ENCODE measurements around the gene EIF1B.

EIF1B gene

GRCh38 chr3:40309925-40310695 is 603 bp downstream of the EIF1B start:
- peak; percentile 22 to 43 for DNase-seq

- no peak for DNase-seq
Measured at GRCh38 chr3:40310705-40311104, 1.2 kb downstream of the EIF1B start.

DNA sequence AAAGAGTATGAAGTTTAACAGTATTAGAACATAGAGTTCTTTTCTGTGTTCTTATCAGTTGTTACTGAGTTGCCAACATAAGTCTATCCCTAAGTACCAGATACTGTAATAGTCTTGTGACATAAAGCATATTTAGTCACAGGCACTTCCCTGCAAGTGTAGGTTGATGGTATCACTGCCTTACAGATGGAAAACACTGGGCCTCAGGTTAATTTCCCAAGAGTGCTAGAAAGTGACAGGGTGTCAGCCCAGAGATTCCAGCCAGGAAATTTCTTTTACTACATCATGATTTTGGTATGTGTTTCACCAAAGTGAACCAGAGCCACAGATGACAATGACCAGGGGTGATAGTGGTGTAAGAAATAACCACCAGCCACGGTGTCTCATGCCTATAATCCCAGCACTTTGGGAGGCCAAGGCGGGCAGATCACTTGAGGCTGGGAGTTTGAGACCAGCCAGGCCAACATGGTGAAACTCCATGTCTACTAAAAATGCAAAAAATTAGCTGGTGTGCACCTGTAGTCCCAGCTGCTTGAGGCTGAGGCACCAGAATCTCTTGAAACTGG is 3.2 kb downstream of the EIF1B start:
- DNase-seq, result no peak

DNA sequence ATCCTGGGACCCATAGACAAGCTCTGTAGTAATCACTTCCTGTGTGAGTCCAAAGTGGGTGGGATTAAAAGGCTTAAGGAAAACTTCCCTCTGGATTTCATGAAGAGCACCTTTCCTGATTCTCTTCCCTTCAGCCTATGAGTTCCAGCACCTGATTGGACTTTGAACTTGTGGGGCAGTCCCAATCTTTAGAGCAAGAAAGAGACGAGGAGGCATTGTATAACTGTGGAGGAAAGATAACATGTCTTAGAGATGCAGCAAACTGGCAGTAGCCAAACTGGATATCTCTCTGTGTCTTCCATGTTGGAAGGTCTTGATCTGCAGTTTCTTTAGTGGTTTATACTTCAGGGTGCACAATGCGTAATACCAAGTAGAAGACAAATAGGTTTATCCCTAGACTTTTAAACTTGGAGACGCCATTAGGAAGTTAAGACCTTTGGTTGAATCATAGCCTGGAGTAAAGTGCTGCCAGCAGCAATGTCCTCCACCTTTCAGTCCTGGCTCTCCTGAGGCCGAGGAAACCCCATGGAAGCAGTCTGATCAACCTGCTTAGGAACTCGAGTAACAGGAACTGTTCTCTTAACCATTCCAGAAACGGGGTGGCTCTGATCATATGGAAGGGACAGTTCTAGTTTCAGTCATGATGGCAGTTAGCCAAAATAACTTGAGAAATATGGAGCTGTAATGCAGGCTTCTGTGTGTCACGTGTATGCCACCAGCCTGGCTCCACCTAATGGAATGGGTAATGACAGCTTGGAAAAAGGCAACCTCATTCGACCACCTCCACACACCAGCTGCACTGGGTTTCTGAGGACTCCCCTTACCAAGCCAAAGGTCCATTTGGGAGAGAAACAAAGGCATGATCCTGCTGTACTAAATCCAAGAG is 4.7 kb downstream of the EIF1B start:
- no peak for DNase-seq

GRCh38 chr3:40317061-40317855 is 7.8 kb downstream of the EIF1B start:
- peak; percentile 55 to 75 for DNase-seq

GRCh38 chr3:40321818-40322217 is 12.3 kb downstream of the EIF1B start:
- no peak for DNase-seq

- DNase-seq, result no peak
Measured at GRCh38 chr3:40323946-40324345, 14.4 kb downstream of the EIF1B start.

GRCh38 chr3:40324621-40325020 is 15.1 kb downstream of the EIF1B start:
- DNase-seq, result no peak

DNA sequence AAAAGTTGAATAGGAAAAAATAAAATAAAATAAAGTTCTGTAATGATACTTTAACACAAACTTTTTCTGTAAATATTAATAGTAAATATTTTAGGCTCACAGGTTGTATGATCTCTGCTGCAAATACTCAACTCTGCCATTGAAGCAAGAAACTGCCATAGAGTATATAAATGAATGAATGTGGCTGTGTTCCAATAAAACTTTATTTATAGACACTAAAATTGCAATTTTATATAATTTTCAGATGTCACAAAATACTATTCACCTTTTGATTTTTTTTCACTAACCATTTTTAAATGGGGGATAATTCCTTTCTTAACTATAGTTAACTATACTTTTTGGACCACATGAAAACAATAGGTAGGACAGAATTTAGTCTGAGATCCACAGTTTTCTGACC is 16.0 kb downstream of the EIF1B start:
- no peak for DNase-seq

GRCh38 chr3:40328374-40328773 is 18.9 kb downstream of the EIF1B start:
- no peak for DNase-seq

- no peak for DNase-seq
Measured at GRCh38 chr3:40329071-40329470, 19.6 kb downstream of the EIF1B start.

- DNase-seq, result no peak
Measured at GRCh38 chr3:40332684-40333083, 23.2 kb downstream of the EIF1B start.

DNA sequence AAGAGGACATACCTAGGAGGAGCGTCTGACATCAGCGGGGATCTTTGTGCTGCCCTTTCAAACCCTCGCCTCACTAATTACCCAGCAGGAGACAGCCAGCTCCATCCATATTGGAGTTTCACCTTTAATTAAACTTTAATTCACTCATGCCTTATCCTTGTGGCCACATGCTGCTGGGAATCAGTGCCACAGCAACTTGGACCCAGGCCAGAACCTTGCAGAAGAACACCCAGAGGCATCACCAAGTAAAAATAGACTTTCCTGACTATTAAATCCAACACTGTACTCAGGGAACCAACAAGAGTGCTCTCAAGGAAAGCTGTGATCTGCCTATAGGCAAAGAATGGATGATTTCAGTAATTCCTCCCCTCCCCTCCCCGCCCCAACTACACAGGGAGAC is 23.9 kb downstream of the EIF1B start:
- DNase-seq, result no peak

- no peak for DNase-seq
Measured at GRCh38 chr3:40333852-40334251, 24.3 kb downstream of the EIF1B start.

- no peak for DNase-seq
Measured at GRCh38 chr3:40336101-40336500, 26.6 kb downstream of the EIF1B start.

GRCh38 chr3:40336511-40337135 is 27.1 kb downstream of the EIF1B start:
- no peak for DNase-seq

GRCh38 chr3:40337136-40338108 is 27.9 kb downstream of the EIF1B start:
- DNase-seq, result no peak

DNA sequence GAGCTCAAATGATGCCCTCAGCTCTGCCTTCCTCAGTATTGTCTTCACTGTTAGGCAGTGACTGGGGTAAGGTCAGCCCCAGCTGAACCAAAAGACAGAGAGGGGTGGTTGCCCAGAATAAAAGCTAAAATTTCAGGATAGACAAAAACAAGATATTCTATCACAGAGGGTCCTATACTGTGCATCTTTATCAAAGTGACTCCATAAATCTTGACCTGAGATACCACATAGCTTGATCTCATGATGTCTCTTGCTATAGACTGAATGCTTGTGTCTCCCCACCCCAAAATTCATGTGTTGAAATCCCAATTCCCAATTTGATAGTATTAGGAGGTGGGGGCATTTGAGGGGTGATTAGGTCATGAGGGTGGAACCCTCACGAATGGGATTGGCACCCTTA is 30.4 kb downstream of the EIF1B start:
- no peak for DNase-seq

- no peak for DNase-seq
Measured at GRCh38 chr3:40340541-40341170, 31.1 kb downstream of the EIF1B start.

GRCh38 chr3:40341671-40342070 is 32.2 kb downstream of the EIF1B start:
- DNase-seq, result no peak

DNA sequence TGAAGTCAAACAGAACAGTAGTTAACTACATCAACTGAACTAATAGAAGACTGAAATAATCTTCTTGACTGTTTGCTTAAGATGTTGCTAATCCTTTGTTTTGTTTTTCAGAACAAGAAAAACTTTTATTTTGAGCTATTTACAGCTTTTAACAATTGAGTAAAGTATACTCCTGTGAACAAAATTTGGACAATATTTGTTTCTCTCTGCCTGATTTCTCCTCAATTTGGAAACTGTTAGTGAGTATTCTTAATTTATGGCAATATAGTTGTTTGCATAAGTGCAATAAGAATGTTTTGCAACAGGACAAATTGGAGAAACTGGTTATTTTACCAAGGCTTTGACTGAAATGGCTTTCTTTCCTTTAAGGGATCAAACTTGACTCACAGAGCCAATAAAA is 41.0 kb downstream of the EIF1B start:
- no peak for DNase-seq

Measured in CD4-positive, alpha-beta T cell treated with Interferon alpha-2 for 1 hour (primary cell).